ENCODE data around the gene MAMDC4. TPM values are rescaled to one million over a fixed set of nuclear protein-coding genes. Genes with fewer than 3 reads are reported as not detected.

MAMDC4 gene
- total and polyA plus RNA-seq, 2 of the 13 experiments (the other 11 are each of a cell fraction or from before 2014, with no cell fraction given): 6.0 to 6.8 TPM

DNA sequence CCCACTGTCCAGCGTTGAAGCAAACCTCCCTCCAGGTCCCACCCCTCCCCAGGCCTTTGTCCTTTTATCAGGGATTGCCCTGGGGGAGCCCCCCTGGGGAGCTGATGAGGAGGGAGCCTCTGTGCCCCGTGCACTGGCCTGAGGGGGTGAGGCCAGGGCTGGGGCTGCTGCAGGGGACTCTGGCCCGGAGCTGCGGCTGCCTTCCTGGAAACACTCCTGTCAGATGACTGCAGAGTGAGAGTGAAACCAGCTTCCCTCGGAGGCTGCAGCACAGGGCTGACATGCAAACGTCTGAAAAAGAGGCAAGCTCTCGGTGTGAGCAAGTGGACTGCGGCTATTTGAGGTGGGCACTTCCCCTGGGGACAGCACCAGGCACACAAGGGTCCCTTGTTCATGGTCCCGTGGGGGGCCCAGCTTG lies 29.6 kb downstream of the MAMDC4 start (continued):
- TF ChIP-seq, protein P1, sequence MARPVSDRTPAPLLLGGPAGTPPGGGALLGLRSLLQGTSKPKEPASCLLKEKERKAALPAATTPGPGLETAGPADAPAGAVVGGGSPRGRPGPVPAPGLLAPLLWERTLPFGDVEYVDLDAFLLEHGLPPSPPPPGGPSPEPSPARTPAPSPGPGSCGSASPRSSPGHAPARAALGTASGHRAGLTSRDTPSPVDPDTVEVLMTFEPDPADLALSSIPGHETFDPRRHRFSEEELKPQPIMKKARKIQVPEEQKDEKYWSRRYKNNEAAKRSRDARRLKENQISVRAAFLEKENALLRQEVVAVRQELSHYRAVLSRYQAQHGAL (CRISPR knock-in tag; IDR thresholded peaks at IDR 0.05; ENCODE audit: not compliant biosample characterization): no peak
- TF ChIP-seq GPN1 (CRISPR knock-in tag; IDR thresholded peaks at IDR 0.05; ENCODE audit: borderline replicate concordance) (no peak), KAT8 (CRISPR knock-in tag; IDR thresholded peaks at IDR 0.05) (no peak), CHD4 (IDR thresholded peaks at IDR 0.05; ENCODE audit: borderline replicate concordance, low read length) (no peak), FOXK1 (CRISPR knock-in tag; IDR thresholded peaks at IDR 0.05; ENCODE audit: borderline replicate concordance, low read depth) (no peak), ZNF101 (CRISPR knock-in tag; IDR thresholded peaks at IDR 0.05; ENCODE audit: borderline replicate concordance, low read depth) (no peak), SAP130 (CRISPR knock-in tag; IDR thresholded peaks at IDR 0.05; ENCODE audit: low read depth) (peak; percentile 90), HOXA7 (CRISPR knock-in tag; IDR thresholded peaks at IDR 0.05) (no peak), HNF4A (CRISPR knock-in tag; IDR thresholded peaks at IDR 0.05) (peak; percentile 35; the same call in 1 of the 2 replicates), ATF7-NPFF (CRISPR knock-in tag; IDR thresholded peaks at IDR 0.05; ENCODE audit: low read depth) (no peak), ZSCAN22 (CRISPR knock-in tag; IDR thresholded peaks at IDR 0.05) (no peak), CENPT (CRISPR knock-in tag; IDR thresholded peaks at IDR 0.05; ENCODE audit: low read depth) (no peak), SAFB2 (CRISPR knock-in tag; IDR thresholded peaks at IDR 0.05; ENCODE audit: borderline replicate concordance, low read depth) (no peak), CTCF (CRISPR knock-in tag; IDR thresholded peaks at IDR 0.05) (no peak), ZNF724P (CRISPR knock-in tag; IDR thresholded peaks at IDR 0.05; ENCODE audit: borderline replicate concordance) (no peak), ZNF563 (CRISPR knock-in tag; IDR thresholded peaks at IDR 0.05) (peak; percentile 91), ZNF414 (CRISPR knock-in tag; IDR thresholded peaks at IDR 0.05) (no peak), HMGA1 (CRISPR knock-in tag; conservative IDR thresholded peaks at IDR 0.05) (no peak), PCBP2 (optimal IDR thresholded peaks at IDR 0.05; ENCODE audit: low read depth, low read length, poor library complexity, severe bottlenecking) (no peak), ZNF530 (CRISPR knock-in tag; IDR thresholded peaks at IDR 0.05; ENCODE audit: low read depth) (no peak), CREM (IDR thresholded peaks at IDR 0.05) (no peak), CREM (CRISPR knock-in tag; IDR thresholded peaks at IDR 0.05) (no peak), GATAD1 (CRISPR knock-in tag; IDR thresholded peaks at IDR 0.05) (no peak)
- TF ChIP-seq, protein P2, sequence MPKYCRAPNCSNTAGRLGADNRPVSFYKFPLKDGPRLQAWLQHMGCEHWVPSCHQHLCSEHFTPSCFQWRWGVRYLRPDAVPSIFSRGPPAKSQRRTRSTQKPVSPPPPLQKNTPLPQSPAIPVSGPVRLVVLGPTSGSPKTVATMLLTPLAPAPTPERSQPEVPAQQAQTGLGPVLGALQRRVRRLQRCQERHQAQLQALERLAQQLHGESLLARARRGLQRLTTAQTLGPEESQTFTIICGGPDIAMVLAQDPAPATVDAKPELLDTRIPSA (CRISPR knock-in tag; IDR thresholded peaks at IDR 0.05; ENCODE audit: borderline replicate concordance): no peak
- TF ChIP-seq, protein P3, sequence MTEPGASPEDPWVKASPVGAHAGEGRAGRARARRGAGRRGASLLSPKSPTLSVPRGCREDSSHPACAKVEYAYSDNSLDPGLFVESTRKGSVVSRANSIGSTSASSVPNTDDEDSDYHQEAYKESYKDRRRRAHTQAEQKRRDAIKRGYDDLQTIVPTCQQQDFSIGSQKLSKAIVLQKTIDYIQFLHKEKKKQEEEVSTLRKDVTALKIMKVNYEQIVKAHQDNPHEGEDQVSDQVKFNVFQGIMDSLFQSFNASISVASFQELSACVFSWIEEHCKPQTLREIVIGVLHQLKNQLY (CRISPR knock-in tag; IDR thresholded peaks at IDR 0.05): no peak
- TF ChIP-seq, protein P4, sequence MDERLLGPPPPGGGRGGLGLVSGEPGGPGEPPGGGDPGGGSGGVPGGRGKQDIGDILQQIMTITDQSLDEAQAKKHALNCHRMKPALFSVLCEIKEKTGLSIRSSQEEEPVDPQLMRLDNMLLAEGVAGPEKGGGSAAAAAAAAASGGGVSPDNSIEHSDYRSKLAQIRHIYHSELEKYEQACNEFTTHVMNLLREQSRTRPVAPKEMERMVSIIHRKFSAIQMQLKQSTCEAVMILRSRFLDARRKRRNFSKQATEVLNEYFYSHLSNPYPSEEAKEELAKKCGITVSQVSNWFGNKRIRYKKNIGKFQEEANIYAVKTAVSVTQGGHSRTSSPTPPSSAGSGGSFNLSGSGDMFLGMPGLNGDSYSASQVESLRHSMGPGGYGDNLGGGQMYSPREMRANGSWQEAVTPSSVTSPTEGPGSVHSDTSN (CRISPR knock-in tag; IDR thresholded peaks at IDR 0.05): no peak
